GM12874 (cell line): ENCODE measurements around the gene CASKIN1.

Experiments
- TF ChIP-seq, protein P1 (sequence below): IDR thresholded peaks from 2 replicates; pipeline ENCODE4 v1.5.1; 2011; ENCODE audit warnings: low read depth, mild to moderate bottlenecking, control low read depth, low read length, moderate library complexity; ENCODE audit not compliant: insufficient read depth

Gene CASKIN1

DNA sequence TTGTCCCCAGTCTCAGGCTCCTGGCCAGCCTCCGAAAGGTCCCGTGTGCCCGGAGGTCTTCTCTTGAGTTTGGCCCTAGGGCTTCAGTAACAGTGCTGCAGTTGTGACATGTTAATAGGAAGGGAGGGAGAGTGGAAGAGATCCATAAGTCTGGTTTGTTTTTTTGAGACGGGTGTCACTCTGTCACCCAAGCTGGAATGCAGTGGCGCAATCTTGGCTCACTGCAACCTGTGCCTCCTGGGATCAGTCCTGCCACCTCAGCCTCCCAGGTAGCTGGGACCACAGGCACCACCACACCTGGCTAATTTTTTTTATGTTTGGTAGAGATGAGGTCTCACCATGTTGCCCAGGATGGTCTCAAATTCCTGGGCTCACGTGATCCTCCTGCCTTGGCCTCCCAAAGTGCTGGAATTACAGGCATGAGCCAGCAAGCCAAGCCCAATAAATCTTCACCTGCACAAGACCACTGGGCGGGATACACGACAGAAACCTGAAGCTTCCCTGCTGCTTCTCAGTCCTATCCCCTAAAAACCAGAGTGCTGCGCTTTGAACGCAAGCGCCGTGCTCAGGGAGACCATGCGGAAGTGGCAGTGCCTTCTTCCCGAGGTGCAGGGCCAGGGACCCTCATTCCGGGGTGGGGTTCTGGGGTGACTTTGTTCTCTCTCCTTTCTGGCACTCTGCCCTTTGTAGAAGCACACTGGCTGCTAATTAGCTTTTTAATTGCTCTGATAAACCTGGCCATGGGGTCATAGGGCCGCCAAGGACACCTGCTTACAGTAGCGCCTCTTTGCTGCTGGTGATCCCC is 29.9 kb downstream of the CASKIN1 start:
- TF ChIP-seq, protein P1, sequence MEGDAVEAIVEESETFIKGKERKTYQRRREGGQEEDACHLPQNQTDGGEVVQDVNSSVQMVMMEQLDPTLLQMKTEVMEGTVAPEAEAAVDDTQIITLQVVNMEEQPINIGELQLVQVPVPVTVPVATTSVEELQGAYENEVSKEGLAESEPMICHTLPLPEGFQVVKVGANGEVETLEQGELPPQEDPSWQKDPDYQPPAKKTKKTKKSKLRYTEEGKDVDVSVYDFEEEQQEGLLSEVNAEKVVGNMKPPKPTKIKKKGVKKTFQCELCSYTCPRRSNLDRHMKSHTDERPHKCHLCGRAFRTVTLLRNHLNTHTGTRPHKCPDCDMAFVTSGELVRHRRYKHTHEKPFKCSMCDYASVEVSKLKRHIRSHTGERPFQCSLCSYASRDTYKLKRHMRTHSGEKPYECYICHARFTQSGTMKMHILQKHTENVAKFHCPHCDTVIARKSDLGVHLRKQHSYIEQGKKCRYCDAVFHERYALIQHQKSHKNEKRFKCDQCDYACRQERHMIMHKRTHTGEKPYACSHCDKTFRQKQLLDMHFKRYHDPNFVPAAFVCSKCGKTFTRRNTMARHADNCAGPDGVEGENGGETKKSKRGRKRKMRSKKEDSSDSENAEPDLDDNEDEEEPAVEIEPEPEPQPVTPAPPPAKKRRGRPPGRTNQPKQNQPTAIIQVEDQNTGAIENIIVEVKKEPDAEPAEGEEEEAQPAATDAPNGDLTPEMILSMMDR: no peak

DNA sequence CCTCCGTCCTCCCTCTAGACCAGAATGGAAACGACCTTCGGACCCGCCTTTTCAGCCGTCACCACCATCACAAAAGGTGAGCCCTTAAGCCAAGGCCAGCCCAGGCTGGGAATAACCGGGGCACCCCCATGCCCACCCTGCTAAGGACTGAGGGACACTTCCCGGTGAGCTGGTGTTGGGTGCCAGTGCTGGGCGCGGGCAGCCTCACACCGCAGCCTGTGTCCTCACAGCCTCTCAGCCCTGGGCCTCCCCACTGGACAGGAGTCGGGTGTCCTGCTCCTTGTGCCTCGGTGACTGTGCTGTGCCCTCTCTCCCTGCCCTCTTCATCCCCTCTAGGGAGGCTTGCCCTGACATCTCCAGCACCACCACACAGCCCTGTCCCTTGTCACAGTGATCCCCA is 30.5 kb downstream of the CASKIN1 start:
- TF ChIP-seq, protein P1: no peak

DNA sequence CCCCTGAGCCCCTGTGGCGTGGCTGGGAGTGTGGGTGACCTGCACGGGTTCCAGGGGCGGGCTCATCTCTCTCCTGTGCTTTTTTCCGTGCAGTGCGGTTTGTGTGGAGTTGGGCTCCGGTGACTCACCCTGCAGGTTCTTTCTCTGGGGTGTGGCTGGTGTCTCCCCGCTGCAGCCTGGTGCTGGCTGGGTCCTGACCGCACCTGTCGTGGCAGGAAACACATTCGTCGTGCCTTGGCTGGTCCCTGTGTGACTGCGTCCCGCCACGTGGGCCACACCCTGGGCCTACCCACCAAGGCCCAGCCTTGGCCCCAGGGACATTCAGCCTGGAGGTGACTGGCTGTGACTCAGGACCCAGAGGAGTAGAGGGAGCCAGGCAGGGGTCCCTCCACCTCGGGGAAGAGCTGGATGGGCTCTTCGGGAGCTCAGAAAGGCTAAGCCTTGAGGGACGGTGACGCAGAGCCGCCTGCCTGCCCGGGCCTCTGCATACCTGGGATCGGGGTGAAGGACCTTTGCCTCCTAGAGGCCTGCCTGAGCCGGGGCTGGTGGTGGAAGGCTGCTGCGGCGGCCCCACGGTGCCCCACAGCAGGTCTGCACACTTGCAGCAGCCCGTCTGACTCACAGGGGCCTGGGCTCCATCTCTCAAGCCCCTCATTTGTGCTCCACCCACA is 33.1 kb downstream of the CASKIN1 start:
- TF ChIP-seq, protein P1: no peak

DNA sequence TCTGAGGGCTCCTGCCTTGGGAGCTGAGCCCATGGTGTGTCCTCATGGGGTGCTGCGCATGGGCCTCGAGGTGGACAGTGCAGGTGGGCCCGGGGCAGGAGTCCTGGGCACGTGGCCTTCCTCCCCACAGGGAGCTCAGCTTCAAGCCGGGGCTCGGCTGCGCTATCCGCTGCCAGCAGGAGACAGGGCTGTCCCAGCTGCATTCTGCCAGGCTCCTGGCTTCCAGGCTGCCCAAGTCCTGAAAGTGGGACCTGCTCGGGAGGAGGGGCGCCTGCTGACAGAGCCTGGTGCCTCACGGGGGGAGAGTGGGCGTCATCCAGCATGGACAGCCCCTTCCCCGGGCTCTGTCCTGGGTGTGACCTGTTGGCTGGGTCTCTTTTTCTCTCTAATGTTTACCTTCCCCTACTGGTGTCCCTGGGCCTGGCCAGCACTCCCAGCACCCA is 33.7 kb downstream of the CASKIN1 start:
- TF ChIP-seq, protein P1: no peak

DNA sequence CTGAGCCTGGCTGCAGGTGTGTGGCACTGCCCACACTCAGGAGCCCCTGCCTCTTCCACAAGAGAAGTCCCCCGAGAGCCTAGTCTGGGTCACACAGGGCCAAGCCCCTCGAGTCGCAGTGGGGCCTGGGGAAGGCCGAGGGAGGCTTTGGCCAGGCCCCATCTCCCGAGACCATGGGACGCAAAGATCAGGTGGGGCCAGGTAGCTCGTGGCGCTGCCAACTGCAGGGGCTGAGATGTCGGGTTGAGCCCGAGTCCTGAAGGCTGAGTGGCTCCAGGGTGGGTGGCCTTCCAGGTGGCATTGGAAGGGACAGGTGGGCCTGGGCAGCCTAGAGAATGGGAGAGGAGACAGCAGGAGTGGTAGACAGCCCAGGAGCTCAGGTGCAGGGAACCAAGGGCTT is 34.5 kb downstream of the CASKIN1 start:
- TF ChIP-seq, protein P1: no peak

DNA sequence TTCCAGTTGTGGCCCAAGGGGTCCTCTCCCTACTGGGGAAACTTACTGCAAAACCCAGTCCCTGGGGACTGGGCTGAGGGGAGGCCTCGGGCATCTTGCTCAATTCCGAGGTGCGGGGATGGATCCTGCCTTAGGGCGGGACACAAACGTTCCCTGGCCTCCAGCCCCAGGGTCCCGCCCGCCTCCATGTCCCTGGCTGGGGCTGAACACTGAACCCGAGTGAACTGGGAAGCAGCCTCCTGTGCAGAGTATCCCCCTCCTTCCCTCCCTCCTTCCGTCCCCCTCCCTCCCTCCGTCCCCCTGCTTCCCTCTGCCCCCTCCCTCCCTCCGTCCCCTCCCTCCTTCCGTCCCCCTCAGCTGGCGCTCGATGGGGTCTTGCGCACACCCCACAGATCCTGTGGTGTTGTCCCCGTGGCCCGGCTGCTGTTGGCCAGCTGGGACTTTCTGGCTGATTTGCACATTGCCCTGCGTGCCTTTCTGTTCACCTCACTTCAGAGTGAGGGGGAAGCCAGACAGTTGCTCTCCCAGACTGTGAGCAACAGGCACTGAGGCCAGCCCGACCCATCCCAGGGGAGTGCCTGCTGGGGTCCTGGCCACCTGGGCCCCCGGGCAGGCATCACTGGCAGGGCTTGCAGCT is 35.4 kb downstream of the CASKIN1 start:
- TF ChIP-seq, protein P1: no peak

DNA sequence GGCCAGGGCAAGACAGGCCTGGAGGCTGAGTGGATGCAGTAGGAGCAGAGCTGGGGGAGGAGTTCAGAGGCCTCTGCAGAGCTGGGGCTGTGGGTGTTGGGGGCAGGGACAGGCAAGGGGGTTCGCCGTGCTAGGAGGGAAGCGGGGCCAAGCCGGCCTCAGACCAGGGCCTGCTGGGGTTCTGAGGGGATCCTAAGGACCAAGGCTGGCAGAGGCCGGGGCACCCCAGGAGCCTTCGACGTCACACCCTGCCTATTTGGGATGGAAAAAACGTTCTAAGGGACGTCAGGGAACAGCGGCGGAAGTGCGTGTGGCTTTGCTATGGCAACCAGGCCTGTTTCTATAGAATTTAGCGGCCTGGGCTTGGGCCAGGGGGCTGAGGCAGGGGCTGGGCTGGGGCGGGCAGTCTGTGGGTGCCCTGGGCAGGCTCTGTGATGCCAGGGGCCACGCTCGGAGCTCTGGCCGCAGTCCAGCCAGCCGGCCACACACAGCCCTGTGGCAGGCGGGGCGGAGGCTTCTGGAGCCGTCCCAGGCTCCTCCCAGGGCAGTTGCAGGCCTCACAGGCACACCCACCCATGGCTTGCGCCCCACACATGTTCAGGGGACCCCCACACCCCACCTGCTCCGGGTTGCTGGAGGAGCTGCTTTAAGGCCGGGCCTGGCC is 37.1 kb downstream of the CASKIN1 start:
- TF ChIP-seq, protein P1: no peak
